Muscle layer of colon (tissue), 2 donors: ENCODE data around the gene IPCEF1.
A peak's percentile ranks its signal among the peaks of the same experiment; 100 is the strongest.
"Not testable (repeated sequence)": the region's sequence is repeated elsewhere in the genome, so short reads cannot be mapped to it uniquely, and the experiment has no call there.

Source experiments
- H3K27ac ChIP-seq: one replicate; pipeline ENCODE4 v1.7.0; 2013; ENCODE audit warnings: low read depth, mild to moderate bottlenecking, low read length, moderate library complexity
- H3K27me3 ChIP-seq, 2 donors: one replicate each; pipeline ENCODE4 v1.7.0; 2013; ENCODE audit warnings: low read length in 2 of 2, mild to moderate bottlenecking in 2 of 2; ENCODE audit not compliant: insufficient read depth in 2 of 2, control insufficient read depth in 1 of 2
- H3K36me3 ChIP-seq: one replicate; pipeline ENCODE4 v1.7.0; 2013; ENCODE audit warnings: mild to moderate bottlenecking, low read length; ENCODE audit not compliant: insufficient read depth
- H3K4me1 ChIP-seq: one replicate; pipeline ENCODE4 v1.7.0; 2013; ENCODE audit warnings: mild to moderate bottlenecking, low read length; ENCODE audit not compliant: insufficient read depth
- H3K4me3 ChIP-seq, 2 donors: one replicate each; pipeline ENCODE4 v1.7.0; 2013; ENCODE audit warnings: low read length in 2 of 2, low read depth in 1 of 2, mild to moderate bottlenecking in 1 of 2, moderate library complexity in 1 of 2
- H3K9ac ChIP-seq: one replicate; pipeline ENCODE4 v1.7.0; 2013; ENCODE audit warnings: low read length
- H3K9me3 ChIP-seq: one replicate; pipeline ENCODE4 v1.7.0; 2013; ENCODE audit warnings: mild to moderate bottlenecking, low read length
- donor health status: abdominal sarcoma.
- donor health status: Adenocarcinoma of cecum.

The IPCEF1 gene

DNA sequence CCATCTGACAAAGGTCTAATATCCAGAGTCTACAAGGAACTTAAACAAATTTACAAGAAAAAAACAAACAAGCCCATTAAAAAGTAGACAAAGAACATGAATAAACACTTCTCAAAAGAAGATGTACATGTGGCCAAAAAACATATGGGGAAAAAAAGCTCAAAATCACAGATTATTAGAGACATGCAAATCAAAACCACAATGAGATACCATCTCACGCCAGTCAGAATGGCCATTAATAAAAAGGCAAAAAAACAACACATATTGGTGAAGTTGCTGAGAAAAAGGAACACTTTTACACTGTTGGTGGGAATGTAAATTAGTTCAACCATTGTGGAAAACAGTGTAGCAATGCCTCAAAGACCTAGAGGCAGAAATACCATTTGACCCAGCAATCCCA lies 29.3 kb downstream of the IPCEF1 start:
- H3K4me1 ChIP-seq, H3K27ac ChIP-seq: not testable (repeated sequence)

DNA sequence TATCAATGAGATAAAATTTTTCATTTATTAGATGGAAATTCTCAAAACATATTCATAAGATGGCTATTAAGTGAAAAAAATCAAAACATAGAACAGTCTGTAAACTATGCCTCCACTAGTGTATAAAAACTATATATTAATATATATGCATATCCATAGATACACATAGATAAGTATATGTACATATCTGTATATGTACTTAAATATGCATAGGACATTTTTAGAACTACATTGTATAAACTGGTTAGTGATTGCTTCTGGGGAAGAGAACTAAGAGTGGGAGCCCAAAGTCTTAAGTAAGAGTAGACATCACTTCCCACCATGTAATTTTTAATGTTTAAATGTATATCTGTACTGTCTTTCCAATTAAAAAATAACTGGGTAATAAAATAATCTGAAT lies 31.5 kb downstream of the IPCEF1 start:
- no peaks in the 10 kb centered on the region for H3K27me3 ChIP-seq
- no peaks in the 10 kb centered on the region for H3K9me3 ChIP-seq
- no peak overlapping the region for H3K4me3 ChIP-seq
- no peaks in the 10 kb centered on the region for H3K36me3 ChIP-seq
- H3K4me1 ChIP-seq = no peaks in the 10 kb centered on the region
- no peak overlapping the region for H3K27ac ChIP-seq
- H3K9ac ChIP-seq = no peak overlapping the region

More for the DNA sequence above, 29.3 kb downstream of the IPCEF1 start:
- H3K9me3 ChIP-seq, H3K4me3 ChIP-seq, H3K9ac ChIP-seq, H3K36me3 ChIP-seq, H3K27me3 ChIP-seq: not testable (repeated sequence)

DNA sequence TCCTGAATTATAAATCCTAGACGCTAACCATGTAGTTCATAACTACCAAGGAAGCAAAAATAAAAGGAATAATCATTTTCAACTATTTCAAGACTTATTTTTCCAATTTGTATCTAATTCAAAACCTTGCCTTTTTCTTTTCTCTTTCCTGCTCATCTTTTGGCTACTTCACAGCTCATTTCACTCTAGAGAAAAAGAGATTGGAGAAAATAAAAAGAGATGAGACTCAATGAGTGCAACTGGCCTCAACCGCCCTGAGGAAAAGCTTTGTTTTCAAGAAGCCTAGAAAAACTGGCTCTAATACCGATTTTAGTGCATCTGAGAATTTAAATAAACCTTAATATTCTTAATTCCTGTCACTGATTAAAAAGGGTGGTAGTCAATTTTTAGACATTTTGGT lies 36.4 kb downstream of the IPCEF1 start:
- H3K9ac ChIP-seq = no peak overlapping the region
- H3K27me3 ChIP-seq = no peaks in the 10 kb centered on the region
- H3K4me1 ChIP-seq = peaks cover 7% of the 10 kb centered on the region
- no peaks in the 10 kb centered on the region for H3K9me3 ChIP-seq
- H3K27ac ChIP-seq = no peak overlapping the region
- H3K36me3 ChIP-seq = no peaks in the 10 kb centered on the region
- H3K4me3 ChIP-seq = no peak overlapping the region

DNA sequence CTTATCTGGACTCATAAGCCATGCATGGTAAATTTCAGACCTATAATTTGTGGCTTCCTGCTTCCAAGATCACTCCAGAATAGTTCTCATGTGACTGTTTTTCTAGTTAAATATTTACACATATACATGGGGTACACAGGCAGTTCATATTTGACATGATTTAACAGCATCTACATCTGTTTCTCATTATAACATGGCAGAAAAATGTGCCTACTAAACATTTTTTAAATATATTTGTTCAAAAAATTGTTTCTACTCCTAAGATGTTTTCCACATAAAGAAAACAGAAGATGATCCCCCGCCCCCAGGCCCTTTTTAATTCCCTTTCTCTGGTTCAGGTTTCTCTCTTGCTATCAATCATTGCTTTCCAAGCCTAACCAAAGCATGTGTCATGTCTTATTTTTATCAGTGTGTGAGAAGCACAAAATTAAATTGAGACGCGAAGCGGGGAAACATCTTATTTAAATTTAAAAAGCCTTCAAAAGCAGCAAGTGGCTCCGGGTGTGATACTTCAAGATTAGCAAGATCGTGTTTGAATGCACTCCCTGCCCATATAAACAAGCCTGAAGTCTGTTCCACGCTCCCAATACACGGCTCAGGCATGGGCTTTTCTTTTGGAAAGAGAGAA lies 37.3 kb downstream of the IPCEF1 start:
- H3K4me3 ChIP-seq = peak overlapping the region in 1 of 2 donors; percentile 17
- no peak overlapping the region for H3K9ac ChIP-seq
- peaks cover 7% of the 10 kb centered on the region for H3K4me1 ChIP-seq
- no peak overlapping the region for H3K27ac ChIP-seq
- no peaks in the 10 kb centered on the region for H3K36me3 ChIP-seq
- H3K9me3 ChIP-seq = no peaks in the 10 kb centered on the region
- no peaks in the 10 kb centered on the region for H3K27me3 ChIP-seq

DNA sequence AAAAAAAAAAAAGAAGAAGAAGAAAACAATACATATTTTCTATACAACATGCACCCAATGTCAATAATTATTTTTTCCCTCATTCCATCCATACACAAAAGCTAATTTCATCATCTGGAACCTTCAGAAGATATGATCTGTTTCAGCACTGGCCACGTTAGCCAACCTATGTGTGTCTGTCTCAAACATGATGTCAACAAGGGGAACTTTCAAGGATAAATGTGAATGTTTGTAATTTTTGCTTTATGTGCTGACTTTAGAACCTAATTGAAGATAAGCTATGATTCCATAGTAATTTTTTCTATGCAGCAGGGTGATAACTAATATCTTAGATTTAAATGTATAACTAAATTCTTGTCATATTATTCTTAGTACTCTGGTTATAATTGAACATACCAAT lies 37.9 kb downstream of the IPCEF1 start:
- Histone ChIP-seq H3K9ac (no peak overlapping the region), H3K9me3 (no peaks in the 10 kb centered on the region), H3K36me3 (no peaks in the 10 kb centered on the region), H3K27ac (no peak overlapping the region), H3K4me1 (peaks cover 7% of the 10 kb centered on the region), H3K4me3 (no peak overlapping the region), H3K27me3 (no peaks in the 10 kb centered on the region)

DNA sequence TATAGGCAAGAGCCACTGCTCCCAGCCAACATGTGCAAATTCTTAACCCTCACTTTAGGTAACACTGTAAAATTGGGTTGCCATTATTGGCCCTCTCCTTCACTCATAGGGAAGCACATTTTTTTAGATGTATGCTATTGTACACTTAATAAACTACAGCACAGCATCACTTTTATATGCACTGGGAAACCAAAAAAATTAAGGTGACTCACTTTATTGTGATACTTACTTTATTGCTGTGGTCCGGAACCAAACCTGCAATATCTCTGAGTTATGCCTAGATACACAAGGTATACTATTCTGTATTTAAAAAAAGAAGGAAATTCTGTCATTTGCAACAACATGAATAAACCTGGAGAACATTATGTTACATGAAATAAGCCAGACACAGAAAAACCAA lies 40.5 kb downstream of the IPCEF1 start:
- H3K9ac ChIP-seq = no peak overlapping the region
- peaks cover 7% of the 10 kb centered on the region for H3K4me1 ChIP-seq
- no peak overlapping the region for H3K4me3 ChIP-seq
- no peak overlapping the region for H3K27ac ChIP-seq
- H3K27me3 ChIP-seq = no peaks in the 10 kb centered on the region
- H3K36me3 ChIP-seq = no peaks in the 10 kb centered on the region
- no peaks in the 10 kb centered on the region for H3K9me3 ChIP-seq

DNA sequence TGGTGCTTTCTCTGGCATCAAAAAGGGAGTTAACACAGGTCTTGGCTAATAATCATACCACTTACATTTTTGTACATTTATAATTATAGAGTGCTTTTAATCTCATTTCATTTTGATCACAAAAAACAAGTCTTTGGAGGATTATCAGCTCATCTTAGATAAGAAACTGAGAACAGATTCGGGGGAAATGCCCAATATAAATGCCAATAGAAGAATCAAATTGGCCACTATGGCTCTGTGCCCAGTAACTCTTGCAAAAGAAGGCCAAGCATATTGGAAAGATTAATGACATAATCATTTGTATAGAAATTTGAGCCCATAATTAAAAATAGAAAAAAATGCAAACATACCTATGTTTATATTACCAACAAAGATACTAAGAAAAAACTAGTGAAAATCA lies 42.5 kb downstream of the IPCEF1 start:
- Histone ChIP-seq H3K36me3 (no peaks in the 10 kb centered on the region), H3K27me3 (no peaks in the 10 kb centered on the region), H3K27ac (no peak overlapping the region), H3K9me3 (no peaks in the 10 kb centered on the region), H3K9ac (no peak overlapping the region), H3K4me3 (no peak overlapping the region), H3K4me1 (peaks cover 2% of the 10 kb centered on the region)

DNA sequence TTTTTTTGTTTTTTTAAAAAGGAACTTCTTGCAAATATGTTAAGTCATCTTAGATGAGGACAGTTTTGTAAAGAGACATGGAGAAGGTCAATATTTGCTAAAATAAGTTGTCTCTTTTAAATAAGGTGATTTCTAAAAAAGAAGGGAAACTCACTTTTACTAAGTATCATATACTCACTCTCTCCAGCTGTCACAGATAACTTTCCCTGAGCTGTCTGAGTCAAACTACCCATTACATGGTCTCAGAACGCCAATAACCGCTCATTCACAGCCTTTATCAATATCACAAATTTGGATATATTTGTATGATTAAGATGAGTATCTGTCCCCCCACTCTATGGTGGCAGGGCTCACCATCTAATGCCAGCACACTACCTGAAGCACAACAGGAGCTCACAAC lies 47.6 kb downstream of the IPCEF1 start:
- Histone ChIP-seq H3K4me1 (no peaks in the 10 kb centered on the region), H3K9ac (no peak overlapping the region), H3K9me3 (no peaks in the 10 kb centered on the region), H3K36me3 (no peaks in the 10 kb centered on the region), H3K27ac (no peak overlapping the region), H3K4me3 (no peak overlapping the region), H3K27me3 (no peaks in the 10 kb centered on the region)

DNA sequence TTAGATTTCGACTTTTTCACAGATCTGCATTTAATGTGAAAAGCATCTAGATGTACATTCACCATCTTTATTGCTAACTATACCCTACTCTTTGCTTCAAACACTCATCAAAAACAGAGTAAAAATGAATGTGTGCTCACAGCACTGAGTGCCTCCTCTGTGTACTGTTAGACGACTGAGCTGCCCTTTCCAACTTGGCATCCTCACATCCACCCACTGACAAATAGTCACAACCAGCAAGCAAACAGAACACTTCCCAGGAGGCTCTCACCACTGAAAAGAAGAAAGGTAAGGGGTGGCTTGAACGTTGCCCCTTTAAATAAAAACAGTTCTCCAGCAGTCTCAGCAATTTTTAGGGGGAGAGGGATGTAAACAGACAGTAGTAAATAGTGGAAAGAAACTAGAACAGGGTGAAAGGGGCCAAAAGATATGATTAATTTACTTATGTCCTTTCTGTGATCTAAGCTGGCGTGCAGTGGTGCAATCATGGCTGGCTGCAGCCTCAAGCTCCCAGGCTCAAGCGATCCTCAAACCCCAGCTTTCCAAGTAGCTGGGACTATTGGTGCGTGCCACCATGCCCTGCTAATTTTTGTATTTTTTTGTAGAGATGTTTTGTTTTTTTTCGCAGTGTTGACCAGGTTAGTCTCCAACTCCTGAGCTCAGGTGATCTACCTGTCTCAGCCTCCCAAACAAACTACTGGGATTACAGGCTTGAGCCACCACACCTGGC lies 48.7 kb downstream of the IPCEF1 start:
- no peak overlapping the region for H3K9ac ChIP-seq
- H3K4me1 ChIP-seq = no peaks in the 10 kb centered on the region
- no peak overlapping the region for H3K4me3 ChIP-seq
- H3K36me3 ChIP-seq = no peaks in the 10 kb centered on the region
- no peak overlapping the region for H3K27ac ChIP-seq
- no peaks in the 10 kb centered on the region for H3K27me3 ChIP-seq
- H3K9me3 ChIP-seq = no peaks in the 10 kb centered on the region

DNA sequence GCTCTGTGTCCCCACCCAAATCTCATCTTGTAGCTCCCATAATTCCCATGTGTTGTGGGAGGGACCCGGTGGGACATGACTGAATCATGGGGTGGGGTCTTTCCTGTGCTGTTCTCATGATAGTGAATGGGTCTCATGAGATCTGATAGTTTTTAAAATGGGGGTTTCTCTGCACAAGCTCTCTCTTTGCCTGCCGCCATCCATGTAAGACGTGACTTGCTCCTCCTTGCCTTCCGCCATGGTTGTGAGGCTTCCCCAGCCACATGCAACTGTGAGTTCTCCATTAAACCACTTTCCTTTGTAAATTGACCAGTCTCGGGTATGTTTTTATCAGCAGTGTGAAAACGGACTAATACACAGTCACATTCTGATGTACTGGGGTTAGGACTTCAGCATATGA lies 49.5 kb downstream of the IPCEF1 start:
- not testable (repeated sequence) for H3K9me3 ChIP-seq, H3K27me3 ChIP-seq, H3K4me1 ChIP-seq, H3K36me3 ChIP-seq, H3K9ac ChIP-seq, H3K27ac ChIP-seq, H3K4me3 ChIP-seq

DNA sequence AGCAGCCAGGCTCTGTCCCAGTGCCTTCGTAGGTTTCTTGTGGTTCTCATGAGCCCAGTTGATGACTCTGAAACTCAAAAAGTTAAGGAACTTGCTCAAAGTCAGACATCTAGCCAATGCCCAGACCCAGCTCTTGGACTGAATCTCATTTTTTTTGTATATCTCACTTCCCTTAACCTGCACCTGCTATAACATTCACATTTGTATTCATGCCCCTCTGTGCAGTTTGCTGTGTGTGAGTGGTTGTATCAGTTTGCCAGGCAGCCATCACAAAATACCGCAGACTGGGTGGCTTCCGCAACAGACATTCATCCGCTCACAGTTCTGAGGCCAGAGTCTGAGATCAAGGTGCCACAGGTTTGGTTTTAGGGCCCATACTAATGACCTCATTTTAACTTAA lies 49.9 kb downstream of the IPCEF1 start:
- Histone ChIP-seq H3K4me3 (no peak overlapping the region), H3K36me3 (no peaks in the 10 kb centered on the region), H3K9me3 (no peaks in the 10 kb centered on the region), H3K27ac (no peak overlapping the region), H3K9ac (no peak overlapping the region), H3K27me3 (no peaks in the 10 kb centered on the region), H3K4me1 (no peaks in the 10 kb centered on the region)

DNA sequence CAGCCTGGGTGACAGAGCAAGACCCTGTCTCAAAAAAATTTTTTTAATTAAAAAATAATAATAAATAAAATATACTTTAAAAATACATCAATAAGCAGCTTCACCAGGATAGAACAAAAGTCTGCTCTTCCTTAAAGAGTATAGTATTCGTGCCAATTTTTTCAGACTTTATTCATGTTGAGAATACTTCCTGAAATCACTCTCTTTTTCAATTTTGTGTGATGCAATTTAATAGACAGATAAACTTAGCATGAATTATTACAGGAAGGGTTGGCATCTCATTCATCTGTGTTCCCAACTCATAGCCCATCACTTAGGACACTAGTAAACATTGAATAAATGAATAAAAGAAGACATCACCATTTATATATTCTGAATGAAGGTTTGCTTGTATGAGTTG lies 52.4 kb downstream of the IPCEF1 start:
- no peaks in the 10 kb centered on the region for H3K9me3 ChIP-seq
- no peaks in the 10 kb centered on the region for H3K36me3 ChIP-seq
- H3K27ac ChIP-seq = no peak overlapping the region
- no peak overlapping the region for H3K4me3 ChIP-seq
- no peaks in the 10 kb centered on the region for H3K27me3 ChIP-seq
- no peaks in the 10 kb centered on the region for H3K4me1 ChIP-seq
- no peak overlapping the region for H3K9ac ChIP-seq
